Karpas-422 (cell line): Measurements from ENCODE around the gene EPS8L1. TPM values are rescaled to one million over a fixed set of nuclear protein-coding genes. Genes with fewer than 3 reads are reported as not detected.

ENCODE experiments used
- DNase-seq: peaks from one replicate; pipeline ENCODE4 v3.0.0-alpha.2; 2015
- H2AFZ ChIP-seq: fragments of 200-600 bp; sonication (generic); 2 replicates; pipeline ENCODE4 v1.6.1; 2014; ENCODE audit warnings: antibody characterized with exemption, low read length, mixed read lengths
- H3K27ac ChIP-seq: fragments of 200-600 bp; sonication (generic); 2 replicates; pipeline ENCODE4 v1.5.1; 2014; ENCODE audit warnings: mild to moderate bottlenecking, low read length, moderate library complexity
- H3K27me3 ChIP-seq: fragments of 200-600 bp; sonication (generic); 2 replicates; pipeline ENCODE4 v1.6.1; 2014; ENCODE audit warnings: low read length, mixed read lengths
- H3K36me3 ChIP-seq: fragments of 200-600 bp; sonication (generic); 2 replicates; pipeline ENCODE4 v1.6.1; 2014; ENCODE audit warnings: low read length, mixed read lengths; ENCODE audit not compliant: insufficient read depth
- H3K4me1 ChIP-seq: fragments of 200-600 bp; sonication (generic); 2 replicates; pipeline ENCODE4 v1.6.1; 2014; ENCODE audit warnings: mild to moderate bottlenecking, low read length, mixed read lengths
- H3K4me2 ChIP-seq: fragments of 200-600 bp; sonication (generic); 2 replicates; pipeline ENCODE4 v1.6.1; 2014; ENCODE audit warnings: low read length, low read depth, mild to moderate bottlenecking; ENCODE audit not compliant: poor library complexity, severe bottlenecking
- H3K4me3 ChIP-seq: fragments of 200-600 bp; sonication (generic); 2 replicates; pipeline ENCODE4 v1.5.1; 2014; ENCODE audit warnings: mild to moderate bottlenecking, antibody characterized with exemption, low read length, mixed read lengths
- H3K79me2 ChIP-seq: fragments of 200-600 bp; sonication (generic); 2 replicates; pipeline ENCODE4 v1.6.1; 2014; ENCODE audit warnings: mild to moderate bottlenecking, low read length, mixed read lengths
- H3K9ac ChIP-seq: fragments of 200-600 bp; sonication (generic); 2 replicates; pipeline ENCODE4 v1.6.0; 2014; ENCODE audit warnings: low read length
- H3K9me2 ChIP-seq: fragments of 200-600 bp; sonication (generic), shearing (Covaris generic); replicated peaks from 2 replicates; pipeline ENCODE4 v1.6.0; 2014; ENCODE audit warnings: mild to moderate bottlenecking, low read length, moderate library complexity; ENCODE audit not compliant: insufficient read depth
- H3K9me3 ChIP-seq: fragments of 300-700, 200-600 bp; sonication (generic); 2 replicates; pipeline ENCODE4 v1.6.1; 2014; ENCODE audit warnings: low read length, mixed read lengths
- H4K20me1 ChIP-seq: fragments of 200-600 bp; sonication (generic); 2 replicates; pipeline ENCODE4 v1.6.1; 2014; ENCODE audit warnings: mild to moderate bottlenecking, antibody characterized with exemption, low read length, low read depth; ENCODE audit not compliant: insufficient read depth
- total RNA-seq: library from RNA; depleted of rRNA; stranded (reverse); fragments of >200 nt; shearing (Covaris generic); gene quantifications from 2 replicates; pipeline ENCODE4 v1.2.3, GENCODE V29; 2014; ENCODE audit warnings: low replicate concordance

EPS8L1 gene
- total RNA-seq, 1 experiment from 2014 or later: not detected

GRCh38 chr19:55084416-55084815, 8.7 kb downstream of the EPS8L1 start:
- peaks cover 40% of the 10 kb centered on the region for H3K36me3 ChIP-seq
- H3K4me2 ChIP-seq: no peak overlapping the region
- H3K27me3 ChIP-seq: no peaks in the 10 kb centered on the region
- no peak overlapping the region for H3K27ac ChIP-seq
- 0 out of 2 replicates have a peak, but pooled peaks cover 13% of the 10 kb centered on the region for H4K20me1 ChIP-seq
- H3K79me2 ChIP-seq: no peaks in the 10 kb centered on the region
- H3K4me1 ChIP-seq: no peaks in the 10 kb centered on the region
- no peak for DNase-seq
- no peaks in the 10 kb centered on the region for H3K9me2 ChIP-seq
- H3K4me3 ChIP-seq: no peak overlapping the region
- H3K9ac ChIP-seq: no peak overlapping the region
- H2AFZ ChIP-seq: no peak overlapping the region
- H3K9me3 ChIP-seq: no peaks in the 10 kb centered on the region

- H2AFZ ChIP-seq: no peak overlapping the region
- H3K9me2 ChIP-seq: no peaks in the 10 kb centered on the region
- no peaks in the 10 kb centered on the region for H3K4me1 ChIP-seq
- H4K20me1 ChIP-seq: 0 out of 2 replicates have a peak, but pooled peaks cover 13% of the 10 kb centered on the region
- no peak overlapping the region for H3K4me3 ChIP-seq
- peaks cover 33% of the 10 kb centered on the region for H3K36me3 ChIP-seq
- H3K4me2 ChIP-seq: no peak overlapping the region
- no peak for DNase-seq
- H3K27me3 ChIP-seq: no peaks in the 10 kb centered on the region
- no peaks in the 10 kb centered on the region for H3K79me2 ChIP-seq
- no peak overlapping the region for H3K27ac ChIP-seq
- no peak overlapping the region for H3K9ac ChIP-seq
- no peaks in the 10 kb centered on the region for H3K9me3 ChIP-seq
These were observed 10.4 kb downstream of the EPS8L1 start for GRCh38 chr19:55085923-55086715.

- 0 out of 2 replicates have a peak, but pooled peaks cover 13% of the 10 kb centered on the region for H4K20me1 ChIP-seq
- H3K27me3 ChIP-seq: no peaks in the 10 kb centered on the region
- no peak overlapping the region for H3K9ac ChIP-seq
These were observed 11.3 kb downstream of the EPS8L1 start for GRCh38 chr19:55086730-55087541.

DNA sequence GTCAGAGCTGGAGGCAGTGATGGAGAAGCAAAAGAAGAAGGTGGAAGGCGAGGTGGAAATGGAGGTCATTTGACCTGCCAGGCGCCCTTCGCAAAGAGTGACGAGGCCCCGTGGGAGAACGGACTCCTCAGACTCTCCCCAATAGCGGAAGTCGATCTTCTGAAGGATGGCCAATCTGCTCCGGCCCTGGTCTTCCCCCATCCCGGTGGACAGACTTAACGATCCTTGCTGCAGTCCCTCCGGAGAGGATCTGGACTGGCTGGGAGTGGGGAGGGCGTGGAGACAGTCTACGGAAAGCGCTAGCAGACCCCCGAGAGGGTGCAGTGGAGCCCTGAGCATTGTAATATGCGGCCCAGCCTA, 11.9 kb downstream of the EPS8L1 start:
- Histone ChIP-seq H3K36me3 (peaks cover 22% of the 10 kb centered on the region), H3K27me3 (no peaks in the 10 kb centered on the region), H3K27ac (no peak overlapping the region), H3K9me3 (no peaks in the 10 kb centered on the region), H3K9ac (no peak overlapping the region), H2AFZ (no peak overlapping the region), H3K4me3 (no peak overlapping the region), H3K79me2 (no peaks in the 10 kb centered on the region), H4K20me1 (0 out of 2 replicates have a peak, but pooled peaks cover 13% of the 10 kb centered on the region), H3K4me2 (no peak overlapping the region), H3K4me1 (no peaks in the 10 kb centered on the region), H3K9me2 (no peaks in the 10 kb centered on the region)
- DNase-seq: no peak

More at GRCh38 chr19:55086730-55087541, 11.3 kb downstream of the EPS8L1 start:
- Histone ChIP-seq H3K9me2 (no peaks in the 10 kb centered on the region), H3K9me3 (no peaks in the 10 kb centered on the region), H3K79me2 (no peaks in the 10 kb centered on the region), H3K4me3 (no peak overlapping the region), H2AFZ (no peak overlapping the region), H3K4me1 (no peaks in the 10 kb centered on the region), H3K36me3 (peaks cover 27% of the 10 kb centered on the region), H3K4me2 (no peak overlapping the region), H3K27ac (no peak overlapping the region)
- DNase-seq: no peak

DNA sequence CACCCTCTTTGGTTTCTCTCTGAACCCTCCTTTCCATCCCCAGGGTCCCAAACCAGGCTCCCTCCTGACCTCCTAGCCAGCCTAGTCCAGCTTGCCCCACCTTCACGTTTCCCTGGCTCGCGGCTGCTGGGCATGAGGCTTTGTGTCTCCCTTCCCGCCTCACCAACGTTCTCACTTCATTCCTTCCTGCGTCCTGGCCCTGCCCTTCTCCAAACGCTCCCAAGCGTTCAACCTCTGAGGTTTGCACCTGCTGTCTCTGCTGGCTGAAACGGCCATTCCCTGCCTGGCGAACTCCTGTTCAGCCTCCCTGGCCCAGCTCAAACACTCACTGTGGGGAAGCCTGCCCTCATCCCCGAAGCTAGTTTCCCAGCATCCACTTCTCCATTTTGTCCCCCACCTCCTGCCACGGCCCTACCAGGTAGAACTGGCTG, 12.4 kb downstream of the EPS8L1 start:
- DNase-seq: no peak
- Histone ChIP-seq H3K9ac (no peak overlapping the region), H3K27me3 (no peaks in the 10 kb centered on the region), H3K4me2 (no peak overlapping the region), H3K9me3 (no peaks in the 10 kb centered on the region), H3K9me2 (no peaks in the 10 kb centered on the region), H3K4me3 (no peak overlapping the region), H3K27ac (no peak overlapping the region), H3K36me3 (peaks cover 22% of the 10 kb centered on the region), H3K4me1 (no peaks in the 10 kb centered on the region), H2AFZ (no peak overlapping the region), H4K20me1 (0 out of 2 replicates have a peak, but pooled peaks cover 13% of the 10 kb centered on the region), H3K79me2 (no peaks in the 10 kb centered on the region)

DNA sequence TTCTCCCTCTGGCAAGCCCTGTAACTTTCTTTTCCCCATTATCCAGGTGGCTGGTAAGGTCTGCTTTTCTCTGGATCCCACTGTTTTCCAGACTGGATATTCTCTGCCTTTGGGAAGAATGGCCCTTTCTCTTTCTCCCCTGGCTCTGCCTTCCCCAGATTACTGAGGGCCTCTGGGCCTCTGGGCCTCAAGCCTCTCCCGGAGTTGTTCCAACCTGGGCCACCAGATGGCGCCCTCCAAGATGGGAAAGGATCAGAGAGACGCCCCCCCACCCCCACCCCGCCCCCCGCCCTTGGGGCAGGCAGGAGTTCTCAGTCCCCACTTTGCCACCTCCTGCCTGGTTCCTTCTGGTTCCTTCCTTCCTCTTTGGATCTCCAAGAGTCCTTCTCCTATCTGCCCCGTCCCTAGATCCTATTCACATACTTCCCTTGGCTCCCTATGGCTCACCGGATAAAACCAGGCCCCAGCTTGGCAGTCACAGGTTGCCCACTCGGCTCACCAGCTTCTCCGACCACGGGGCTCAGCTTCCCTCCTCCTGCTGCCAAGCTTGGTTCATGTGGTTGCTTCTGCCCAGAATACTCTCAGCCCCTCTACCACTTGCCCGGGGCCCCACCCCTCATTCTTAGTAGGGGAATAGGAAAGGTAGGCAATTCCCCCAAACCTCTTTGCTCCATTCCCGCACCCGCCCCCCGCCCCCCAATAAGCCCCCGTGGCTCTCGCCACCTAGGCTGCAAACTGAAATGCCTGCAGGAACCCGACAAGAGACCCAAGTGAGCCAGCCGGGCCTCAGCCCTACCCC, 13.1 kb downstream of the EPS8L1 start:
- H2AFZ ChIP-seq: no peak overlapping the region
- peaks cover 22% of the 10 kb centered on the region; the same call in 1 of the 2 replicates for H3K36me3 ChIP-seq
- DNase-seq: peak; percentile 96
- H3K9ac ChIP-seq: no peak overlapping the region
- H4K20me1 ChIP-seq: 0 out of 2 replicates have a peak, but pooled peaks cover 13% of the 10 kb centered on the region
- no peak overlapping the region for H3K4me3 ChIP-seq
- no peak overlapping the region for H3K27ac ChIP-seq
- H3K4me1 ChIP-seq: no peaks in the 10 kb centered on the region
- H3K9me3 ChIP-seq: no peaks in the 10 kb centered on the region
- no peaks in the 10 kb centered on the region for H3K27me3 ChIP-seq
- H3K79me2 ChIP-seq: no peaks in the 10 kb centered on the region
- H3K9me2 ChIP-seq: no peaks in the 10 kb centered on the region
- no peak overlapping the region for H3K4me2 ChIP-seq

GRCh38 chr19:55089342-55089944, 13.8 kb downstream of the EPS8L1 start:
- H2AFZ ChIP-seq: no peak overlapping the region
- 0 out of 2 replicates have a peak, but pooled peaks cover 15% of the 10 kb centered on the region for H4K20me1 ChIP-seq
- no peak overlapping the region for H3K27ac ChIP-seq
- H3K4me2 ChIP-seq: no peak overlapping the region
- peaks cover 19% of the 10 kb centered on the region; the same call in 1 of the 2 replicates for H3K36me3 ChIP-seq
- H3K4me3 ChIP-seq: no peak overlapping the region
- H3K4me1 ChIP-seq: no peaks in the 10 kb centered on the region
- H3K9me3 ChIP-seq: no peaks in the 10 kb centered on the region
- no peaks in the 10 kb centered on the region for H3K9me2 ChIP-seq
- H3K9ac ChIP-seq: no peak overlapping the region
- no peaks in the 10 kb centered on the region for H3K27me3 ChIP-seq
- no peaks in the 10 kb centered on the region for H3K79me2 ChIP-seq
- no peak for DNase-seq
